Neural progenitor cell (in vitro differentiated cells): ENCODE data around the gene SPOCK1. TPM values are rescaled to one million over a fixed set of nuclear protein-coding genes. Genes with fewer than 3 reads are reported as not detected.

Experiments
- DNase-seq: peaks from one replicate; pipeline ENCODE4 v3.0.0-alpha.2; 2016; ENCODE audit warnings: low spot score
- H2AFZ ChIP-seq: fragments of 200-600 bp; sonication (generic); replicated peaks from 2 replicates; pipeline ENCODE4 v1.6.1; 2016; ENCODE audit warnings: antibody characterized with exemption
- H3F3A ChIP-seq: fragments of 200-600 bp; sonication (generic); 2 replicates; pipeline ENCODE4 v1.6.1; 2016; ENCODE audit warnings: antibody characterized with exemption, low read depth
- H3K27ac ChIP-seq: fragments of 200-600 bp; sonication (generic); 2 replicates; pipeline ENCODE4 v1.5.1; 2016; ENCODE audit warnings: mild to moderate bottlenecking
- H3K27me3 ChIP-seq: fragments of 200-600 bp; sonication (generic); 2 replicates; pipeline ENCODE4 v1.6.1; 2016; ENCODE audit warnings: mild to moderate bottlenecking, moderate library complexity
- H3K36me3 ChIP-seq: fragments of 200-600 bp; sonication (generic); 2 replicates; pipeline ENCODE4 v1.5.1; 2016
- H3K4me1 ChIP-seq: fragments of 200-600 bp; sonication (generic); 2 replicates; pipeline ENCODE4 v1.6.1; 2016; ENCODE audit warnings: mixed run types
- H3K4me2 ChIP-seq: fragments of 200-600 bp; sonication (generic); 2 replicates; pipeline ENCODE4 v1.6.1; 2016
- H3K4me3 ChIP-seq: fragments of 200-600 bp; sonication (generic); 2 replicates; pipeline ENCODE4 v1.5.1; 2016
- H3K79me2 ChIP-seq: fragments of 200-600 bp; sonication (generic); 2 replicates; pipeline ENCODE4 v1.6.1; 2016; ENCODE audit warnings: low read depth
- H3K9ac ChIP-seq: fragments of 200-600 bp; sonication (generic); 2 replicates; pipeline ENCODE4 v1.6.1; 2016
- H3K9me3 ChIP-seq: fragments of 200-600 bp; sonication (generic); 2 replicates; pipeline ENCODE4 v1.5.1; 2016; ENCODE audit warnings: low read depth
- H4K20me1 ChIP-seq: fragments of 200-600 bp; sonication (generic); 2 replicates; pipeline ENCODE4 v1.6.1; 2016; ENCODE audit warnings: low read depth
- H3K27ac Mint-ChIP-seq: 3 replicates; pipeline ENCODE4 v1.8.0; 2021; ENCODE audit warnings: mixed read lengths
- H3K27me3 Mint-ChIP-seq: 2 replicates; pipeline ENCODE4 v1.8.0; 2022; ENCODE audit warnings: low read depth, mild to moderate bottlenecking, inconsistent platforms, moderate library complexity, mixed read lengths; ENCODE audit not compliant: insufficient read depth
- H3K36me3 Mint-ChIP-seq: 3 replicates; pipeline ENCODE4 v1.8.0; 2021; ENCODE audit warnings: mixed read lengths
- H3K4me1 Mint-ChIP-seq: 3 replicates; pipeline ENCODE4 v1.8.0; 2021; ENCODE audit warnings: mixed read lengths
- H3K4me3 Mint-ChIP-seq: 3 replicates; pipeline ENCODE4 v1.8.0; 2021; ENCODE audit warnings: mild to moderate bottlenecking, moderate library complexity, mixed read lengths
- H3K9me3 Mint-ChIP-seq: 3 replicates; pipeline ENCODE4 v1.8.0; 2020; ENCODE audit warnings: mixed read lengths
- EZH2 ChIP-seq: fragments of 200-600 bp; sonication (generic); IDR thresholded peaks from 2 replicates; pipeline ENCODE4 v1.6.1; 2017; ENCODE audit warnings: antibody characterized with exemption, mild to moderate bottlenecking, moderate library complexity
- EZH2phosphoT487 ChIP-seq: fragments of 200-600 bp; sonication (generic); IDR thresholded peaks from 2 replicates; pipeline ENCODE4 v1.6.1; 2017; ENCODE audit warnings: antibody characterized with exemption
- total RNA-seq: library from RNA; depleted of rRNA; stranded (reverse); fragments of >200 nt; gene quantifications from 2 replicates; pipeline ENCODE4 v1.2.3, GENCODE V29; 2015; ENCODE audit warnings: low replicate concordance
- TF ChIP-seq, protein P1 (sequence below): fragments of 200-600 bp; sonication (generic); IDR thresholded peaks from 2 replicates; pipeline ENCODE4 v1.5.1; 2017; ENCODE audit warnings: antibody characterized with exemption, mild to moderate bottlenecking

The SPOCK1 gene
- total RNA-seq, 1 donor from 2014 or later, result 6.9 TPM

DNA sequence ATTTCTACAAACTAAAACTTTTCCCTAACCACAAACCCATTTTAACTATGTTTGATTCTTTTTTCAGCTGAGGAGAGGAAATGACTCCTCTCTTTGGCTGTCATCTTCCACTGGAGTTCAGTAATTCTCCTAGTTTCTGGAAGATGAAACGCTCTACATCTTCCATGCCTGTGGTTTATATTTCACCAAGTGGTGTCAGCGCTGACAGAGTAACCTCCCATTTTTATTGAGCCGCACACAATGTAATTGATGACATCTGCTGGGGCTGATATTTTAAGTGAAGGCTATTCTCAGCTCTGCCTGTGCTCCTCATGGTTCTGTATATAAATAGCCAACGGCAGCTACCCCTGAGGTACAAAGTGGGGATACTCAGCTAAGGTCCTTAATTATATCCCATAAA, 234.6 kb downstream of the SPOCK1 start:
- no peaks in the 10 kb centered on the region for H3K79me2 ChIP-seq
- no peak overlapping the region for H3K27ac ChIP-seq
- no peaks in the 10 kb centered on the region for H4K20me1 ChIP-seq
- peaks cover 23% of the 10 kb centered on the region for H3K4me1 ChIP-seq
- TF ChIP-seq, protein P1, sequence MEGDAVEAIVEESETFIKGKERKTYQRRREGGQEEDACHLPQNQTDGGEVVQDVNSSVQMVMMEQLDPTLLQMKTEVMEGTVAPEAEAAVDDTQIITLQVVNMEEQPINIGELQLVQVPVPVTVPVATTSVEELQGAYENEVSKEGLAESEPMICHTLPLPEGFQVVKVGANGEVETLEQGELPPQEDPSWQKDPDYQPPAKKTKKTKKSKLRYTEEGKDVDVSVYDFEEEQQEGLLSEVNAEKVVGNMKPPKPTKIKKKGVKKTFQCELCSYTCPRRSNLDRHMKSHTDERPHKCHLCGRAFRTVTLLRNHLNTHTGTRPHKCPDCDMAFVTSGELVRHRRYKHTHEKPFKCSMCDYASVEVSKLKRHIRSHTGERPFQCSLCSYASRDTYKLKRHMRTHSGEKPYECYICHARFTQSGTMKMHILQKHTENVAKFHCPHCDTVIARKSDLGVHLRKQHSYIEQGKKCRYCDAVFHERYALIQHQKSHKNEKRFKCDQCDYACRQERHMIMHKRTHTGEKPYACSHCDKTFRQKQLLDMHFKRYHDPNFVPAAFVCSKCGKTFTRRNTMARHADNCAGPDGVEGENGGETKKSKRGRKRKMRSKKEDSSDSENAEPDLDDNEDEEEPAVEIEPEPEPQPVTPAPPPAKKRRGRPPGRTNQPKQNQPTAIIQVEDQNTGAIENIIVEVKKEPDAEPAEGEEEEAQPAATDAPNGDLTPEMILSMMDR, result no peak
- TF ChIP-seq EZH2 (no peak), EZH2phosphoT487 (no peak)
- peaks cover 60% of the 10 kb centered on the region for H3K4me1 Mint-ChIP-seq
- no peaks in the 10 kb centered on the region for H3K36me3 Mint-ChIP-seq
- no peak overlapping the region for H3K9ac ChIP-seq
- H3K4me3 Mint-ChIP-seq, result no peak overlapping the region
- H2AFZ ChIP-seq, result no peak overlapping the region
- H3F3A ChIP-seq, result no peaks in the 10 kb centered on the region
- H3K27me3 ChIP-seq, result no peaks in the 10 kb centered on the region
- no peaks in the 10 kb centered on the region for H3K9me3 ChIP-seq
- H3K36me3 ChIP-seq, result no peaks in the 10 kb centered on the region
- no peak overlapping the region for H3K4me2 ChIP-seq
- no peak overlapping the region for H3K27ac Mint-ChIP-seq
- no peak overlapping the region for H3K4me3 ChIP-seq
- H3K9me3 Mint-ChIP-seq, result peaks cover 2% of the 10 kb centered on the region
- peaks cover 9% of the 10 kb centered on the region for H3K27me3 Mint-ChIP-seq
- DNase-seq, result no peak

DNA sequence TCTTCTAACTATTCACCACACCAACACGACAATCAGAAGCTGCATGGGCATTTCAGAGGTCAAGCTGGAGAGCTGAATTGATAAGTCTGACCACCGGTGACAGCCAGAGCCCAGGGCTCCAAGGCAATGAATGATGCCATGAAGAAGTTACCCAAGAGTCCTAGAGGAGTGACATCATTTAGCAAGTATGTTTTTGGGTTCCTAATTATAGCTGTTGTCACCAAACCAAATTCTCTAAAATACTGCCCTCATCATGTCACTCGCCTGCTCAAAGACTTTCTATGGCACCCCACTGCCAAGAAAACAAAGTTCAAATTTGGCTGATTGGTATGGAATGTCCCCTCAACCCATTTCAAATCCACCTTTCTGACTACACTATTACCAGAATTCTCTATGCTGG, 235.1 kb downstream of the SPOCK1 start:
- H3K4me1 ChIP-seq, result peaks cover 23% of the 10 kb centered on the region
- TF ChIP-seq EZH2 (no peak), EZH2phosphoT487 (no peak)
- TF ChIP-seq, protein P1, result no peak
- Mint-ChIP-seq H3K36me3 (no peaks in the 10 kb centered on the region), H3K4me1 (peaks cover 56% of the 10 kb centered on the region), H3K4me3 (no peak overlapping the region), H3K9me3 (peaks cover 2% of the 10 kb centered on the region), H3K27ac (no peak overlapping the region), H3K27me3 (peaks cover 9% of the 10 kb centered on the region)
- H4K20me1 ChIP-seq, result no peaks in the 10 kb centered on the region
- no peak overlapping the region for H3K9ac ChIP-seq
- no peak overlapping the region for H3K27ac ChIP-seq
- H3K4me3 ChIP-seq, result no peak overlapping the region
- no peaks in the 10 kb centered on the region for H3K36me3 ChIP-seq
- no peaks in the 10 kb centered on the region for H3K9me3 ChIP-seq
- H3K27me3 ChIP-seq, result no peaks in the 10 kb centered on the region
- no peak overlapping the region for H2AFZ ChIP-seq
- no peaks in the 10 kb centered on the region for H3F3A ChIP-seq
- H3K79me2 ChIP-seq, result no peaks in the 10 kb centered on the region
- no peak for DNase-seq
- H3K4me2 ChIP-seq, result no peak overlapping the region

DNA sequence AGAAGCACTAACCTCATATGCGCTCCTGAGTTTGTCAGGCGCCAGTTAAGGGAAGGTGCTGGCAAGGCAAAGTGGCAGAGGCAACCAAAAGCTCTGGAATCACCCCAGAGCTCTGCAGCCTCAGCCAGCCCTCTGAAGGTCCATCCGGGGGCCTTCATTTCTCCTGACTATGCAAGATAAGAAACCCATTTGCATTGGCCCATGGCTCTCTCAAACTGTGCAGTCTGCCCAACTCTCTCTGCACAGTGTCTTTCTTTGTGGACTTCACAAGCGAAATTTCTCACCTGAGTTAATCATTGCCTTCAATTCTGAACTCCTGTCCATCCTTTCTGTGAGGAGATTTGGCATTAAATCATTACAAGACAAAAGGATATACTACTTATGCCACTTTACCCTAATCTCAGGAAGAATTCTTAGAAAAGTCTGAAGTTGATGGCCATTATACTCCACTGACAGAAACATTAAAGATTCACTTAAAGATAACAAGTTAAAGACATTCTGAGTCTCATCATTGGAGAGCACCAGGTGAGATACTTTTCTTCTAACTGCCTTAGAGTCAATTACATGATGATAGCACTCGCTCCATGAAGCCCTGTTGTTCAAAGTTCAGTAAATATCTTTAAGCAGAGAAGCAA, 235.6 kb downstream of the SPOCK1 start:
- H3K4me3 ChIP-seq, result no peak overlapping the region
- no peaks in the 10 kb centered on the region for H4K20me1 ChIP-seq
- no peak overlapping the region for H3K27ac Mint-ChIP-seq
- no peak overlapping the region for H3K27ac ChIP-seq
- no peaks in the 10 kb centered on the region for H3K79me2 ChIP-seq
- no peaks in the 10 kb centered on the region for H3K36me3 ChIP-seq
- H3K4me1 Mint-ChIP-seq, result peaks cover 57% of the 10 kb centered on the region
- H3K4me3 Mint-ChIP-seq, result no peak overlapping the region
- no peak overlapping the region for H2AFZ ChIP-seq
- H3F3A ChIP-seq, result no peaks in the 10 kb centered on the region
- no peak overlapping the region for H3K9ac ChIP-seq
- no peak overlapping the region for H3K4me2 ChIP-seq
- H3K36me3 Mint-ChIP-seq, result no peaks in the 10 kb centered on the region
- no peaks in the 10 kb centered on the region for H3K27me3 ChIP-seq
- DNase-seq, result no peak
- H3K9me3 Mint-ChIP-seq, result peaks cover 2% of the 10 kb centered on the region
- peaks cover 9% of the 10 kb centered on the region for H3K27me3 Mint-ChIP-seq
- H3K9me3 ChIP-seq, result no peaks in the 10 kb centered on the region
- no peak for TF ChIP-seq EZH2phosphoT487
- TF ChIP-seq, protein P1, result no peak
- no peak for TF ChIP-seq EZH2
- H3K4me1 ChIP-seq, result peaks cover 26% of the 10 kb centered on the region
